ENCODE results near the gene TNS1. TPM values are rescaled to one million over a fixed set of nuclear protein-coding genes. Genes with fewer than 3 reads are reported as not detected.

The TNS1 gene
- total RNA-seq, 1 donor = 48.9 TPM

DNA sequence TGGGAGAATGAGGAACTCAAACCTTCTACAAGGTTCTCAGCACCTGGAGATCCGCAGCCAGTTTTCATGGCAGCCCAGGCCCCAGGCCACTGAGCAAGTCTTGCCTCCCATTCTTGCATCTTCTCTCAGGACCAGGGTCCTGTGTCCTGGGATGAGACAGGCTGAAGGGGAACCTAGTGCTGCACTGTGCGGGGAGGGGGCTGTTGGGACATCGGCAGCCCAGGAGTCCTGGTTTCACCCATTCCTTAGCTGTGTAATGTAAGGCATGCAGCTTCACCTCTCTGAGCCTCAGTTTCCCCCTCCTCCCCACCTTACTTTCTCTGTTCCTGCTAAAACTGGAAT, 43.9 kb downstream of the TNS1 start:
- H3K79me2 ChIP-seq (ENCODE audit: insufficient read depth, low read length) = peaks cover 2% of the 10 kb centered on the region
- H3K36me3 ChIP-seq (ENCODE audit: insufficient read depth, low read length) = peaks cover 3% of the 10 kb centered on the region
- no peaks in the 10 kb centered on the region for H3K27me3 ChIP-seq (ENCODE audit: insufficient read depth, low read length)
- no peak overlapping the region for H3K4me3 ChIP-seq (ENCODE audit: insufficient read depth, low read length)
- peaks cover 30% of the 10 kb centered on the region for H4K20me1 ChIP-seq (ENCODE audit: insufficient read depth, low read length)
- no peak overlapping the region for H2AFZ ChIP-seq (ENCODE audit: low read length)
- peaks cover 2% of the 10 kb centered on the region for H3K4me1 ChIP-seq (ENCODE audit: insufficient read depth, low read length)
- no peak for TF ChIP-seq CTCF (IDR thresholded peaks at IDR 0.05; ENCODE audit: extremely low read depth, low read depth, low read length)
- no peak overlapping the region for H3K27ac ChIP-seq (ENCODE audit: low read depth, low read length)
- H3K9me3 ChIP-seq (ENCODE audit: low read depth, low read length) = no peaks in the 10 kb centered on the region
- no peak overlapping the region for H3K4me2 ChIP-seq (ENCODE audit: insufficient read depth, low read length)
- DNase-seq (ENCODE audit: insufficient read length, low spot score, missing footprints) = peak; percentile 31

DNA sequence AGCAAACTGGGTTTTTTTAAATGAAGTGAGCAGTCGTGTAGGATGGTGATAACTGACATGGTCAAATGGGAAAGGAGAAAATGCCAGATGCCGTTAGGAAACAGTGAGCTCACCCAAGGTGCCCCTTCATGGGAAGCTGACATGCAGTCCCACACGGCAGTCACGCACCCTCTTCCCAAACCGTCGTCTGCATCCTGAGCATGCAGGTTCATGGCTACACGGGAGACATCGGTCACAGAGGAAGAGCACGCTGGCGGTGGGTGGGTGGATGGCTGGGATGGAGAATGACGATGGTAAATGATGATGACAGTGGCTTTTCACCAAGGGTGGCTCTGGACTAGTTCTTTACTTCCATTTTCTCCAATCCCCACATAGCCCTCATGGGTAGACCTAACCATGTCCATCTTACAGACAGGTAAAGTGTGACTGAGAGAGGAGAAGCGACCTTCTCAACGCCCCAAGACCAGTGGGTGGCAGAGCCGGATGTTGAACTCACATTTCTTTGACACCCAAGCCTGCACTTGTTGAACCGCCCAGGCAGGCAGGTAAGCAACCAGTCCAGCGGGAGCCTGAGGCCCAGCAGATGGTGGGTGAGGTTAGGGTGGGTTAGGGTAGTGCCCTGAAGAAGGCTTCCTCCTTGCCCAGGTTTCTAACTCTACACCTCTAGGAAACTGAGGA, 44.5 kb downstream of the TNS1 start:
- Histone ChIP-seq H3K79me2 (ENCODE audit: insufficient read depth, low read length) (peaks cover 2% of the 10 kb centered on the region), H3K4me1 (ENCODE audit: insufficient read depth, low read length) (no peaks in the 10 kb centered on the region), H3K27ac (ENCODE audit: low read depth, low read length) (no peak overlapping the region), H3K36me3 (ENCODE audit: insufficient read depth, low read length) (peaks cover 3% of the 10 kb centered on the region), H3K4me2 (ENCODE audit: insufficient read depth, low read length) (no peak overlapping the region), H3K4me3 (ENCODE audit: insufficient read depth, low read length) (no peak overlapping the region), H2AFZ (ENCODE audit: low read length) (no peak overlapping the region), H3K27me3 (ENCODE audit: insufficient read depth, low read length) (no peaks in the 10 kb centered on the region), H4K20me1 (ENCODE audit: insufficient read depth, low read length) (peaks cover 34% of the 10 kb centered on the region), H3K9me3 (ENCODE audit: low read depth, low read length) (no peaks in the 10 kb centered on the region)
- DNase-seq (ENCODE audit: insufficient read length, low spot score, missing footprints) = no peak
- TF ChIP-seq CTCF (IDR thresholded peaks at IDR 0.05; ENCODE audit: extremely low read depth, low read depth, low read length) = no peak

DNA sequence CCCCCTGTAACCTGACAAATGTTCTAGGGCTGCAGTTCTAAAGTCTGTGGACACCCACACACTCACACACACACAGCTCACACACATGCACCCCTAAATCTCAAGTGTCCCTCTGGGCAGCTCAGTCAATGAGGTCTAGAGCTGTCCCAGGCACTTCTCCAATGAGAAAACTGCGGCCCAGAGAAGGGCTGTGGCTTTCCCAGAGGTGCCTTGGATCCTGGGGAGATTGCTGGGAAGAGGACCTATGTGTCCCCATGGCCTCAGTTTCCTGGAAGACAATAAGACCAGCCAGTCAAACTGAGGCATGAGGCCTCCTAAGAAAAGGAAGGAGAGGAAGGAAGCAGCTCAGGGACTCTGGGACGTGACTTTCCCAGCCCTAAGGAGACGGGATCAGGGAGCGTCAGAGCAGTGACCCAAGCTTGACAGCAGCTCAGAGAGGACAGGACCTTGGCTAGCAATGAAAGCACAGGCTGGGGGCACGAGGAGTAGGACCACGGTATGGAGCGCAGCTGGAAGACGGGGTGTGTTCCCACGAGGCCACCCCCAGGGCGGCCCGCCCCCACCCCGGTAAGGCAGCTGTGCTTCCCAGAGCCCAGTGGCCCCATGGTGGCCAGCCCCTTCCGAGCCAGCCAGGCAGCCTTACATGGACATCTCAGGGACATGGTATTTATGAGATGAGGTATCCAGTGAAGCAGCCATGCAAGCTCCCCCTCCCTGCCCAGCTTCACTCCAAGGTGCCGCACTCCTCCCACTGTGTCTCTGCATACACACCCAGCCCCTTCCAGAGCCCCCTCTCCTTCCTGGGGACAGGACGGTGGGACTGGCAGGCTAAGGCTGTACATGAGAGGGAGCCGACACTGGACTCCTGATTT, 46.0 kb downstream of the TNS1 start:
- H3K9me3 ChIP-seq (ENCODE audit: low read depth, low read length) = no peaks in the 10 kb centered on the region
- H3K4me1 ChIP-seq (ENCODE audit: insufficient read depth, low read length) = no peaks in the 10 kb centered on the region
- H2AFZ ChIP-seq (ENCODE audit: low read length) = no peak overlapping the region
- no peak overlapping the region for H3K4me2 ChIP-seq (ENCODE audit: insufficient read depth, low read length)
- H3K27me3 ChIP-seq (ENCODE audit: insufficient read depth, low read length) = no peaks in the 10 kb centered on the region
- H3K79me2 ChIP-seq (ENCODE audit: insufficient read depth, low read length) = peaks cover 2% of the 10 kb centered on the region
- TF ChIP-seq CTCF (IDR thresholded peaks at IDR 0.05; ENCODE audit: extremely low read depth, low read depth, low read length) = no peak
- no peak overlapping the region for H3K4me3 ChIP-seq (ENCODE audit: insufficient read depth, low read length)
- peaks cover 30% of the 10 kb centered on the region for H4K20me1 ChIP-seq (ENCODE audit: insufficient read depth, low read length)
- DNase-seq (ENCODE audit: insufficient read length, low spot score, missing footprints) = no peak
- peaks cover 3% of the 10 kb centered on the region for H3K36me3 ChIP-seq (ENCODE audit: insufficient read depth, low read length)
- no peak overlapping the region for H3K27ac ChIP-seq (ENCODE audit: low read depth, low read length)

DNA sequence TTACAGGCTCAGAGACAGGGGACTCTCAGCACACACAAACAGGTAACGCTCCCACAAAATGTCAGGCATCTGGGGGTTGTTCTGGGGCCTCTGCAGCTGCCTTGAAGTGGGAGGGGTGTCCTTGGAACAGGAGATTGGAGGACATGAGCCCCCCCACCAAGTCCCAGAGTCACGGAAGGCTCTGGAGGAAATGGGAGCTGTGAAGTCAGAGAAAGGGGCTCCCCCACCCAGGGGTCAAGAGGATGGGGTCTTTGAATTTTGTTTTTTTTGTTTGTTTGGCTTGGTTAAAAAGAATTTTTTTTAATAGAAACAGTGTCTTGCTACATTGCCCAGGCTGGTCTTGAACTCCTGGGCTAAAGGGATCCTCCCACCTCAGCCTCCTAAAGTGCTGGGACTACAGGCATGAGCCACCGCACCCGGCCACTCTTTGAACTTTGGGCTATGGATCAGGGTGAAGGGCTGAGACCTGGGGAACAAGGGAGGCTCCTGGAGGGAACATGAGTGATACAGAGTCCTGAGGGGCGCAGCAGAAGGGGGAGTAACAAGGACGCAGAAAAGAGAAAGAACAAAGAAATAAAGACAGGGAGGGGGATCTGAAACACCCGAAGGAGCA, 46.8 kb downstream of the TNS1 start:
- peaks cover 6% of the 10 kb centered on the region for H3K4me1 ChIP-seq (ENCODE audit: insufficient read depth, low read length)
- no peak for DNase-seq (ENCODE audit: insufficient read length, low spot score, missing footprints)
- no peak overlapping the region for H3K4me2 ChIP-seq (ENCODE audit: insufficient read depth, low read length)
- H3K36me3 ChIP-seq (ENCODE audit: insufficient read depth, low read length) = peaks cover 3% of the 10 kb centered on the region
- no peak for TF ChIP-seq CTCF (IDR thresholded peaks at IDR 0.05; ENCODE audit: extremely low read depth, low read depth, low read length)
- peaks cover 2% of the 10 kb centered on the region for H3K79me2 ChIP-seq (ENCODE audit: insufficient read depth, low read length)
- H3K9me3 ChIP-seq (ENCODE audit: low read depth, low read length) = no peaks in the 10 kb centered on the region
- H3K27me3 ChIP-seq (ENCODE audit: insufficient read depth, low read length) = no peaks in the 10 kb centered on the region
- peaks cover 36% of the 10 kb centered on the region for H4K20me1 ChIP-seq (ENCODE audit: insufficient read depth, low read length)
- H3K27ac ChIP-seq (ENCODE audit: low read depth, low read length) = no peak overlapping the region
- H2AFZ ChIP-seq (ENCODE audit: low read length) = no peak overlapping the region
- no peak overlapping the region for H3K4me3 ChIP-seq (ENCODE audit: insufficient read depth, low read length)
